K562 (cell line): ENCODE data around the gene PADI1. TPM values are rescaled to one million over a fixed set of nuclear protein-coding genes. Genes with fewer than 3 reads are reported as not detected.

Source experiments
- ATAC-seq: fragments of 200-7000 bp; cut with Tn5 transposase; 3 replicates; pipeline ENCODE4 v1.9.1; 2020; ENCODE audit warnings: moderate library complexity
- BruUV-seq: library from RNA; stranded (reverse); fragments of 400-500 nt; replicated peaks from 2 replicates; lab custom pipeline; 2021; lab: Mats Ljungman, UMichigan
- CTCF ChIA-PET: fragments of 300-600 bp; formaldehyde crosslinking; extraction: SDS; loops from one replicate; lab custom pipeline; 2021; ENCODE audit warnings: low intra/inter-chr PET ratio; lab: Yijun Ruan, JAX
- POLR2A ChIA-PET: fragments of 300-600, 350-650 bp; sonication (Branson Sonifier 250); formaldehyde crosslinking; extraction: SDS; loops from one replicate; lab custom pipeline; 2021; ENCODE audit warnings: antibody characterized with exemption, inconsistent platforms; lab: Yijun Ruan, JAX
- DNase-seq, 4 experiments: peaks; one replicate each; pipeline versions ENCODE4 v3.0.0 to v3.0.0-alpha.2; 2011 to 2018; ENCODE audit warnings: low spot score in 3 of 4, mixed read lengths in 3 of 4; ENCODE audit errors: extremely low read depth in 1 of 4
- FAIRE-seq: peaks from 2 replicates; lab custom pipeline; 2011; peaks lifted over from hg19 to GRCh38; lab: Jason Lieb, UNC
- H2AFZ ChIP-seq: 2 replicates; pipeline ENCODE4 v1.6.0; 2011; ENCODE audit warnings: low read depth, low read length, control low read depth, inconsistent platforms
- H3K27ac ChIP-seq: fragments of 200-600 bp; 3 replicates; pipeline ENCODE4 v1.8.0; 2011; ENCODE audit warnings: low read depth, mild to moderate bottlenecking, control low read depth, inconsistent platforms, low read length, moderate library complexity, mixed read lengths; ENCODE audit errors: extremely low read depth
- H3K27me3 ChIP-seq, 2 experiments: fragments of 300-600 bp in 1 of 2; 2 replicates in 1 of 2; 3 replicates in 1 of 2; pipeline versions ENCODE4 v1.6.0 to v1.8.0; 2011; ENCODE audit warnings: inconsistent platforms in 2 of 2, low read length in 2 of 2, mild to moderate bottlenecking in 1 of 2, mixed read lengths in 1 of 2, moderate library complexity in 1 of 2; ENCODE audit not compliant: control insufficient read depth in 2 of 2, insufficient read depth in 2 of 2
- H3K36me3 ChIP-seq: fragments of 300-600 bp; 3 replicates; pipeline ENCODE4 v1.8.0; 2011; ENCODE audit warnings: mild to moderate bottlenecking, low read length, inconsistent platforms; ENCODE audit not compliant: control insufficient read depth, insufficient read depth
- H3K4me1 ChIP-seq, 2 experiments: fragments of 200-600 bp in 1 of 2; replicated peaks in 1 of 2; 2 replicates in 1 of 2; 3 replicates in 1 of 2; pipeline versions ENCODE4 v1.5.1 to v1.8.0; 2011; ENCODE audit warnings: inconsistent platforms in 2 of 2, low read length in 2 of 2, mild to moderate bottlenecking in 1 of 2, mixed read lengths in 1 of 2, moderate library complexity in 1 of 2; ENCODE audit not compliant: control insufficient read depth in 2 of 2, insufficient read depth in 2 of 2
- H3K4me2 ChIP-seq: 2 replicates; pipeline ENCODE4 v1.6.1; 2011; ENCODE audit warnings: low read length, control low read depth, inconsistent platforms, mixed read lengths; ENCODE audit not compliant: insufficient read depth
- H3K4me3 ChIP-seq: fragments of 200-600 bp; sonication (generic), shearing (Covaris generic); 2 replicates; pipeline ENCODE4 v1.5.1; 2016; ENCODE audit warnings: control low read depth, inconsistent platforms
- H3K79me2 ChIP-seq: fragments of 200-600 bp; 3 replicates; pipeline ENCODE4 v1.8.0; 2011; ENCODE audit warnings: low read length, inconsistent platforms; ENCODE audit not compliant: control insufficient read depth, insufficient read depth
- H3K9ac ChIP-seq, 2 experiments: 2 replicates each; pipeline versions ENCODE4 v1.6.0 to v1.6.1; 2011; ENCODE audit warnings: low read depth in 2 of 2, low read length in 2 of 2, control low read depth in 1 of 2, inconsistent platforms in 1 of 2, mild to moderate bottlenecking in 1 of 2, mixed read lengths in 1 of 2; ENCODE audit not compliant: insufficient read depth in 1 of 2
- H3K9me1 ChIP-seq: one replicate; pipeline ENCODE4 v1.6.0; 2011; ENCODE audit warnings: inconsistent platforms, mild to moderate bottlenecking, low read length, moderate library complexity; ENCODE audit not compliant: control insufficient read depth, insufficient read depth
- H3K9me3 ChIP-seq: replicated peaks from 2 replicates; pipeline ENCODE4 v1.5.1; 2011; ENCODE audit warnings: low read depth, low read length, inconsistent platforms; ENCODE audit not compliant: control insufficient read depth, insufficient read depth
- H4K20me1 ChIP-seq: replicated peaks from 2 replicates; pipeline ENCODE4 v1.6.1; 2011; ENCODE audit warnings: low read length, inconsistent platforms, mixed read lengths; ENCODE audit not compliant: control insufficient read depth, insufficient read depth
- ADNP ChIP-seq: fragments of 200-800 bp; sonication (Bioruptor generic); IDR thresholded peaks from 2 replicates; pipeline ENCODE4 v1.6.1; 2016; ENCODE audit warnings: missing genetic modification characterization, missing compliant biosample characterization
- ARNT ChIP-seq, 2 experiments: fragments of 450-650 bp; IDR thresholded peaks; 2 replicates each; pipeline ENCODE4 v1.6.1; 2016; ENCODE audit warnings: mild to moderate bottlenecking in 1 of 2
- EHMT2 ChIP-seq: fragments of 450-650 bp; IDR thresholded peaks from 2 replicates; pipeline ENCODE4 v1.6.1; 2018; ENCODE audit warnings: antibody characterized with exemption
- MYBL2 ChIP-seq, 2 experiments: fragments of 450-650 bp in 1 of 2; sonication (generic) in 1 of 2; formaldehyde crosslinking in 1 of 2; IDR thresholded peaks; 2 replicates each; pipeline versions ENCODE4 v1.6.1 to v1.8.1; 2017 to 2022; ENCODE audit warnings: borderline replicate concordance in 1 of 2, inconsistent platforms in 1 of 2, low read depth in 1 of 2, mild to moderate bottlenecking in 1 of 2, missing genetic modification reagents in 1 of 2, moderate library complexity in 1 of 2
- NR2C2 ChIP-seq, 2 experiments: fragments of 200-800 bp in 1 of 2; sonication (Bioruptor generic) in 1 of 2; sonication (generic) in 1 of 2; formaldehyde crosslinking in 1 of 2; IDR thresholded peaks; 2 replicates each; pipeline versions ENCODE4 v1.6.1 to v1.8.0; 2016 to 2022; ENCODE audit warnings: mild to moderate bottlenecking in 1 of 2, missing compliant biosample characterization in 1 of 2, missing genetic modification characterization in 1 of 2, missing genetic modification reagents in 1 of 2
- PHTF2 ChIP-seq: fragments of 250-450 bp; sonication (Bioruptor Pico); IDR thresholded peaks from 2 replicates; pipeline ENCODE4 v1.5.0; 2021; ENCODE audit warnings: mild to moderate bottlenecking
- ZNF695 ChIP-seq: fragments of 450-650 bp; formaldehyde crosslinking; IDR thresholded peaks from 2 replicates; pipeline ENCODE4 v1.4.0; 2020; ENCODE audit warnings: mild to moderate bottlenecking, moderate library complexity
- ZNF696 ChIP-seq: fragments of 250-450 bp; sonication (Bioruptor Pico); conservative IDR thresholded peaks from 2 replicates; pipeline ENCODE4 v1.4.0; 2020; ENCODE audit warnings: mild to moderate bottlenecking, moderate library complexity
- WGBS: fragments of 100-300 bp; shearing (Covaris generic); methylation state at CpG from one replicate; pipeline ENCODE4 v1.1.6; 2016; ENCODE audit warnings: low coverage, mixed read lengths; ENCODE audit not compliant: insufficient coverage; ENCODE audit errors: missing lambda C conversion rate; 5-methylcytosine and 5-hydroxymethylcytosine counted together
- in situ Hi-C: fragments of 300-500 bp; cut with MboI; formaldehyde crosslinking; loops from 4 replicates; pipeline ENCODE4 v1.15.0; 2018; ENCODE audit warnings: inconsistent platforms, mixed read lengths
- intact Hi-C: fragments of 100-400 bp; cut with micrococcal nuclease; formaldehyde crosslinking; loops from 2 replicates; pipeline ENCODE4 v1.14.2; 2022
- polyA plus RNA-seq, 8 experiments: library from polyadenylated mRNA; depleted of rRNA in 4 of 8; stranded (reverse) in 5 of 8; unstranded in 3 of 8; fragments of >200 nt; fragmentation: Nextera tagmentation in 2 of 8; fragmentation: Illumina TruSeq in 1 of 8; extraction: Ambion mirVana in 2 of 8; extraction: Trizol in 1 of 8; gene quantifications; 2 replicates each; pipeline versions ENCODE4 v1.2.1 to v1.2.3, GENCODE V29; 2011 to 2014; ENCODE audit warnings: inconsistent platforms in 1 of 8, missing spikeins in 1 of 8
- total RNA-seq, 7 experiments: library from RNA; depleted of rRNA in 6 of 7; stranded (reverse); fragments of >200 nt in 6 of 7; fragmentation: Illumina TruSeq in 2 of 7; extraction: Trizol in 2 of 7; gene quantifications; 2 replicates each; pipeline versions ENCODE4 v1.2.1 to v1.2.3, GENCODE V29; 2011 to 2021; ENCODE audit warnings: low replicate concordance in 1 of 7
- TF ChIP-seq, protein P1 (sequence below): fragments of 200-400 bp; formaldehyde crosslinking; IDR thresholded peaks from 2 replicates; pipeline ENCODE4 v1.6.1; 2017; ENCODE audit warnings: mild to moderate bottlenecking, low read depth, low read length, moderate library complexity
- TF ChIP-seq, protein P2 (sequence below): fragments of 250-450 bp; sonication (Bioruptor Pico); IDR thresholded peaks from 2 replicates; pipeline ENCODE4 v1.5.0; 2021; ENCODE audit warnings: mild to moderate bottlenecking, moderate library complexity

PADI1 gene
- total and polyA plus RNA-seq, 9 of the 15 experiments (the other 6 are each of a cell fraction or from before 2014, with no cell fraction given): not detected

DNA sequence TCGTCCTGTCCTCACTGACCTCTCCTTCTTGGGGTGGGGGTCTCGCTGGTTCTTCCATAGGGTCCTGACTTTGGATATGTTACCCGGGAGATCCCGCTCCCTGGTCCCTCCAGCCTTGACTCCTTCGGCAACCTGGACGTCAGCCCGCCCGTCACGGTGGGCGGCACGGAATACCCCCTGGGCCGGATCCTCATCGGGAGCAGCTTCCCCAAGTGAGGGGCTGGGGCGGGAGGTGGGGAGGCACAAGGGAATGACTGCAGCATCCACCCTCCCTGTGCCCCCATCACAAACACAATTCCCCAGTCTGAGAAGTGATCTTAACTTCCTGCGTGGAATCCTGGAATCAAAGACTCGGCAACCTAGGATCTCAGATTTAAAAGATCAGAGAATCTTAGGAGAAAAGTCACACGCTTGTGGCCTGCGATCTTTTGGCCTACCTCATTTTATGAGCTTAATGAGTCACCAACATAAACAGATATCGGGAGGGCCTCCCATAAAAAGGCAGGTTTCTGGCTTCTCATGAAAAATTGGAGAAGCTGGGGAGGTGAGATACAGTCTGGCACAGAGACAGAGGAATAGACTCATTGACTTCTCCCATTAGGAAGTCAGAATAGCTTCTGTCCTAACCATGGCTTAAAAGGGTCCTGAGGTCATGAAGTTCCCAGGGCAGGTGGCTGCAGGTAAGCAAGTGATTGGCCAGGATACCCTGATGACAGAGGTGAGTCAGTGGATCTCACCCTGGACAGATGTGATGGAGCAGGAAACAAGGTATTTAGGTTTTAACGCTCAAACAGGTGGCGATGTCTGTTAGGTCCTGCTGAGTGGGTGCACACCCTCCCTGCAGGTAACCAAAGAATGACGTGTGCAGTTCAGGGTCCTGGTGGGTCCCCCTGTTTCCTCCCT is 28.1 kb downstream of the PADI1 start:
- Histone ChIP-seq H3K27me3 (peaks cover 2 to 57% of the 10 kb centered on the region in 2 experiments), H3K4me2 (no peak overlapping the region), H3K9me1 (peaks cover 4% of the 10 kb centered on the region), H3K4me3 (no peak overlapping the region), H3K27ac (no peak overlapping the region), H3K9me3 (no peaks in the 10 kb centered on the region), H3K36me3 (no peaks in the 10 kb centered on the region), H4K20me1 (peaks cover 14% of the 10 kb centered on the region), H3K9ac (no peak overlapping the region), H3K79me2 (no peaks in the 10 kb centered on the region), H3K4me1 (peaks cover 0 to 3% of the 10 kb centered on the region in 2 experiments; a peak in 1 of 5 replicates), H2AFZ (no peak overlapping the region)
- DNase-seq (no peak), ATAC-seq (no peak), FAIRE-seq (peak; percentile 6)
- POLR2A ChIA-PET: interaction anchor here (0.9 to 1.4 kb wide), 5 partner anchors 10 to 112 kb away, joined by 3 to 4 read pairs (median 3); no protein-coding TSS in a partner anchor
- CTCF ChIA-PET: interaction anchor here (0.6 kb wide), 1 partner anchor 91 kb away, joined by 3 read pairs; no protein-coding TSS in a partner anchor
- TF ChIP-seq, protein P1, sequence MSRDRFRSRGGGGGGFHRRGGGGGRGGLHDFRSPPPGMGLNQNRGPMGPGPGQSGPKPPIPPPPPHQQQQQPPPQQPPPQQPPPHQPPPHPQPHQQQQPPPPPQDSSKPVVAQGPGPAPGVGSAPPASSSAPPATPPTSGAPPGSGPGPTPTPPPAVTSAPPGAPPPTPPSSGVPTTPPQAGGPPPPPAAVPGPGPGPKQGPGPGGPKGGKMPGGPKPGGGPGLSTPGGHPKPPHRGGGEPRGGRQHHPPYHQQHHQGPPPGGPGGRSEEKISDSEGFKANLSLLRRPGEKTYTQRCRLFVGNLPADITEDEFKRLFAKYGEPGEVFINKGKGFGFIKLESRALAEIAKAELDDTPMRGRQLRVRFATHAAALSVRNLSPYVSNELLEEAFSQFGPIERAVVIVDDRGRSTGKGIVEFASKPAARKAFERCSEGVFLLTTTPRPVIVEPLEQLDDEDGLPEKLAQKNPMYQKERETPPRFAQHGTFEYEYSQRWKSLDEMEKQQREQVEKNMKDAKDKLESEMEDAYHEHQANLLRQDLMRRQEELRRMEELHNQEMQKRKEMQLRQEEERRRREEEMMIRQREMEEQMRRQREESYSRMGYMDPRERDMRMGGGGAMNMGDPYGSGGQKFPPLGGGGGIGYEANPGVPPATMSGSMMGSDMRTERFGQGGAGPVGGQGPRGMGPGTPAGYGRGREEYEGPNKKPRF: no peak
- TF ChIP-seq NR2C2 (CRISPR knock-in tag; IDR thresholded peaks at IDR 0.05): no peak
- no peak for TF ChIP-seq NR2C2 (tag; IDR thresholded peaks at IDR 0.05)
- no peak for TF ChIP-seq MYBL2 (IDR thresholded peaks at IDR 0.05; ENCODE audit: low read depth)
- TF ChIP-seq MYBL2 (CRISPR knock-in tag; IDR thresholded peaks at IDR 0.05; ENCODE audit: borderline replicate concordance): no peak
- no peak for TF ChIP-seq ADNP (tag)
- no peak for TF ChIP-seq PHTF2 (CRISPR knock-in tag)
- no peak for TF ChIP-seq ZNF695 (CRISPR knock-in tag)
- TF ChIP-seq, protein P2, sequence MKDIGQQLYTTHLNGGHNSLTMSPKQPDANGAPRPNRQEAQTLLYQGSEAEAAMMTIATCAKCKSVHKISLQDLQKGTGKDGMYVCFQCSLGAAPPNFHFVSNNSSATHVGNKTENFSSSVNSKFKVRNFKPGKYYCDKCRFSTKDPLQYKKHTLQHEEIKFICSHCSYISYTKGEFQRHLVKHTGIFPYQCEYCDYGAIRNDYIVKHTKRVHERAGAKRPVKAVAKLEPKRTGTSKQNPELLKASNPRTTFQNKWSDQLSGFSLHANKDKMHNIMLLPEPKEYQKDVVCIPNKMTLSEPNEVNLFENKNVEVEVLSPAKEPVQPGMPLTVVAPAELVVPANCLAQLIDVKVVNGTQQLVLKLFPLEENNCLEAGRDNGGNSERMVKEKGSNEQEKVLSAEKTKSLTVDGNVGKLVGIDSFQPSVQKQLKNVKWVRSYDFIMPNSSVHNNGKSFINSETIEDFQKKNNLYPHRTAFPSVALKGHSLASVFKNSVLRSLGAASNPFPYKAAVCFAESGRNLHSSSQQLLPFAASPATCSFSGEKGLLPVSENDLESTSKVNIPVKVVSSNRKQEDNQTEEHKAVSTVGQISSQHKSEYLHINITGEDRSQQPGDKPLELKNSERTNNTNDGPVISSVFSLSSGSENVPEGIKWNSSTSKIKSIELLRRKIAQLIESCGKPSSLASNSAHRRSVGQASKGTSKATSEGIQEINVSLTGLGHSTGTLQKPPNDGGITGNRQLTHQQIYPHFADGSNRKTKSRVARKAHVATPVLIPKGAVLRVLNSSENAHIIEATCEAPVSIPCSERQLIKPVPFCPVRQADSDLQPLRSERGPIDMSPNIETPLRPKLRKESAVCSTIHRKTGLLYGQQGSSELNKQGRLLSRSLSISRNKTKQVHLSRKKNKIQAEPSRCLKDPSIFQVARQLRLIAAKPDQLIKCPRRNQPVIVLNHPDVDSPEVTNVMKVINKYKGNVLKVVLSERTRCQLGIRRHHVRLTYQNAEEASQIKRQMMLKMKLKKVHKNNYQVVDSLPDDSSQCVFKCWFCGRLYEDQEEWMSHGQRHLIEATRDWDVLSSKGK: no peak
- TF ChIP-seq ARNT (IDR thresholded peaks at IDR 0.05): no peak
- TF ChIP-seq EHMT2: no peak
- TF ChIP-seq ZNF696 (CRISPR knock-in tag): no peak
- intact Hi-C loops (no loop called here), in situ Hi-C loops (loop anchor here (5.0 kb wide), 1 partner anchor 106 kb away; no protein-coding TSS in a partner anchor)
- under 1% methylated on average over 22 of the region's 22 CpGs for WGBS
- no TSS peak for BruUV-seq
